IgD-negative memory B cell (primary cell): ENCODE results near the gene TASP1. TPM values are rescaled to one million over a fixed set of nuclear protein-coding genes. Genes with fewer than 3 reads are reported as not detected.
"Not testable (repeated sequence)": the region's sequence is repeated elsewhere in the genome, so short reads cannot be mapped to it uniquely, and the experiment has no call there.

Experiments used
- H3K27ac Mint-ChIP-seq, 3 donors: one replicate each; pipeline ENCODE4 v1.8.0; 2020 to 2022; ENCODE audit warnings: mild to moderate bottlenecking in 3 of 3, mixed read lengths in 3 of 3, moderate library complexity in 1 of 3
- H3K27me3 Mint-ChIP-seq: one replicate; pipeline ENCODE4 v1.8.0; 2021; ENCODE audit warnings: mixed read lengths
- H3K36me3 Mint-ChIP-seq: one replicate; pipeline ENCODE4 v1.8.0; 2020; ENCODE audit warnings: mild to moderate bottlenecking, mixed read lengths
- H3K4me1 Mint-ChIP-seq, 3 donors: one replicate each; pipeline ENCODE4 v1.8.0; 2020 to 2022; ENCODE audit warnings: mixed read lengths in 3 of 3, mild to moderate bottlenecking in 1 of 3
- H3K4me3 Mint-ChIP-seq, 4 donors: one replicate each; pipeline ENCODE4 v1.8.0; 2020 to 2022; ENCODE audit warnings: mild to moderate bottlenecking in 4 of 4, mixed read lengths in 4 of 4, moderate library complexity in 3 of 4
- H3K9me3 Mint-ChIP-seq, 3 donors: one replicate each; pipeline ENCODE4 v1.8.0; 2020 to 2021; ENCODE audit warnings: mixed read lengths in 3 of 3, mild to moderate bottlenecking in 1 of 3
- polyA plus RNA-seq: library from polyadenylated mRNA; unstranded; fragments of 300-500 nt; fragmentation: Illumina TruSeq; gene quantifications from one replicate; pipeline ENCODE4 v1.2.3, GENCODE V29; 2021

TASP1 gene
- polyA plus RNA-seq, 1 donor from 2014 or later, result 11.4 TPM

GRCh38 chr20:13515796-13516558 lies 122.8 kb downstream of the TASP1 start:
- no peaks in the 10 kb centered on the region for H3K4me1 Mint-ChIP-seq
- no peak overlapping the region for H3K4me3 Mint-ChIP-seq
- H3K27ac Mint-ChIP-seq, result no peak overlapping the region
- H3K9me3 Mint-ChIP-seq, result peaks cover 2 to 8% (median 5%) of the 10 kb centered on the region in 3 donors
- H3K27me3 Mint-ChIP-seq, result no peaks in the 10 kb centered on the region
- peaks cover 25% of the 10 kb centered on the region for H3K36me3 Mint-ChIP-seq

DNA sequence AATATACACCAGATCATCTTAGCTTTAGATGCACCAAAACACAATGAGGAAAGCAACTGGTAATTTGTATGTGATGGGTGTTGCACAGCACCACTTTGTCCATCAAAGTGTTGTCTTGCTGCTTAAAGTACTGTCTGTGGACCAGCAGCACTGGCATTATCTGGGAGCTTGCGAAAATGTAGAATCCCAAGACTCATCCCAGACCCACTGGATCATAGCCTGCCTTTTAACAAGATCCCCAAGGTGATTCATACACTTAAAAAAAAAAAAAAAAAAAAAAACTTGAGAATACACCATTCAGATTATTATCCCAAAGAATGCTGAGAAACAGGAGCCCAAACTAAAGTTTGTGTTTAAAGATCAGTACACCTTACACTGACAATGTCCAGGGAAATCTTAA lies 123.4 kb downstream of the TASP1 start:
- H3K4me1 Mint-ChIP-seq, result no peaks in the 10 kb centered on the region
- peaks cover 2 to 11% (median 5%) of the 10 kb centered on the region in 3 donors for H3K9me3 Mint-ChIP-seq
- no peak overlapping the region for H3K27ac Mint-ChIP-seq
- no peak overlapping the region for H3K4me3 Mint-ChIP-seq
- H3K27me3 Mint-ChIP-seq, result no peaks in the 10 kb centered on the region
- peaks cover 24% of the 10 kb centered on the region for H3K36me3 Mint-ChIP-seq

DNA sequence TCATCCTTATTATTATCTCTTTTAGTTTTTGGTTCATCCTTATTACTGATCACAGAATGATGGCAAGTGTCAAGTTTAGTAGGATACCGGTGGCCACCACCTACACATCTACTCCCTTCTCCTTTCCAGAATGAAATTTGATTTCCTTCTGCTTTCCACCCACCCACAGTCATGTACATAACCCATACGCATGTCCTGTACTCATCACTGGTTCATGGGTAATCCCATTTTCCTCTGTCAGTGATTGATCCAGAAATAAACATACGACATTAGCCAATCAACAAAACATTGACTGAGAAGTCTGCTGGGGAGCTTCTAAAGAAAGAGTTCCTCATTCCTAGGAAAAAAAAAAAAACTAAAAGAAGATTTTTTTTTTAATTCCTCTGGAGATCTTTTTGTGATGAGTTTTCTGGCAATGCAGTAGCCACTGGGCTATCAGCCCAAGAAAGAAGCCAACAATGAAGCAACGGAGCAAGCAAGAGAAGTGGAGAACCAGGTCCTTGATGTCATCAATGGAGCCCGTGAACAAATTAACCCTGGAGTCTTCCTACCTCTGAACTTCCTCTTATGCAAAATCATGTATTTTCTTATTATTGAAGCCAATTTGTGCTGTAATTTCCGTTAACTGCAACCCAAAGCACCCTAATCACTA lies 127.8 kb downstream of the TASP1 start:
- H3K4me3 Mint-ChIP-seq, result no peak overlapping the region
- no peak overlapping the region for H3K27ac Mint-ChIP-seq
- peaks cover 7 to 32% (median 8%) of the 10 kb centered on the region in 3 donors for H3K9me3 Mint-ChIP-seq
- H3K4me1 Mint-ChIP-seq, result peaks cover 0 to 7% (median 5%) of the 10 kb centered on the region in 3 donors
- H3K27me3 Mint-ChIP-seq, result no peaks in the 10 kb centered on the region
- peaks cover 21% of the 10 kb centered on the region for H3K36me3 Mint-ChIP-seq

DNA sequence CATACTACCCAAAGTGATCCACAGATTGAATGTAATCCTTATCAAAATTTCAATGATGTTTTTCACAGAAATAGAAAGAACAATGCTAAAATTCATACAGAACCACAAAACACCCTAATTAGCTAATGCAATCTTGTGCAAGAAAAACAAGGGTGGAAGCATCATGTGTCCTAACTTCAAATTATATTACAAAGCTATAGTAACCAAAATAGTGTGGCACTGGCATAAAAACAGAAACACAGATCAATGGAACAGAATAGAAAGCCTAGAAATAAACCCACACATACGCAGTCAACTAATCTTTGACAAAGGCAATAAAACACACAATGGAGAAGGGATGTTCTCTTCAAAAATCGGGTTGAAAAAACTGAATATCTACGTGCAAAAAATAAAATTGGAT lies 131.1 kb downstream of the TASP1 start:
- Mint-ChIP-seq H3K9me3 (peaks cover 9 to 40% (median 16%) of the 10 kb centered on the region in 3 donors), H3K27me3 (no peaks in the 10 kb centered on the region), H3K36me3 (peaks cover 23% of the 10 kb centered on the region)

DNA sequence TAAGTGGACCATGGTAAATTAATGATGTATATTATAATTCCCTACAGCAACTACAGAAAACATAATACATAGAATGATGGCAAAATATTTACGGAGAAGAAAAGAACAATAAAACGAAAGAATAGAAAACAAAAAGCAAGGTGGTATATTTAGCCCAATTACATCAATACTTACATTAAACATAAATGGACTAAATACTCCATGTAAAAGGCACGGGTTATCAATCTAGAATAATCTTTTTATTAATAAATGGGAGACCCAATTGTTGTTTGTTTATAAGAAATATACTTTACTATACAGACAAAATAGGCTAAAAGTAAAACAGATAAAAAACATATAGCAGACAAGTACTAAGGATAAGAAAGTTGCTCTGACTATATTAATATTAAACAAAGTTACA lies 137.2 kb downstream of the TASP1 start:
- Mint-ChIP-seq H3K4me3 (no peak overlapping the region), H3K27me3 (no peaks in the 10 kb centered on the region), H3K36me3 (peaks cover 47% of the 10 kb centered on the region), H3K9me3 (peaks cover 13 to 43% (median 25%) of the 10 kb centered on the region in 3 donors), H3K27ac (no peak overlapping the region), H3K4me1 (peaks cover 4 to 6% (median 4%) of the 10 kb centered on the region in 3 donors)

More for the DNA sequence above, 131.1 kb downstream of the TASP1 start:
- no peak overlapping the region for H3K27ac Mint-ChIP-seq
- H3K4me1 Mint-ChIP-seq, result peaks cover 1 to 7% (median 5%) of the 10 kb centered on the region in 3 donors
- H3K4me3 Mint-ChIP-seq, result no peak overlapping the region

DNA sequence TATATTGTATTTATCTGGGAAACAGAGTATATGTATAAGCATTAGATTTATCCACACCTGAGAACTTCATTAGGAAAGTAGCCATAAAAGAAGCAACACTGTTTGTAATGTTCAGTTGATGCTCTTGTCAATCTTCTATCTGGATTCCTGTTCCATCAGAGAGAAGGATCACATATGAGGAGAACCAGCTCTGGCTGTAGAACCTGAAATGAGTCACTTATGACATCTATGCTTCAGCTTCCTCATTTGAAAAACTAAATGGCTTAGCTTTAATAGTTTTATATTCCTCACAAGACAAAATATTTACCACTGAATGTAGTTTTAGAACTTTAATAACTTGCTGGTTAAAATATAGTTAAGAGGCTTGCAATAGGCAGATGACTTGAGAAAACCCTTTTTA lies 144.7 kb downstream of the TASP1 start:
- H3K4me3 Mint-ChIP-seq, result no peak overlapping the region
- H3K36me3 Mint-ChIP-seq, result peaks cover 14% of the 10 kb centered on the region
- no peaks in the 10 kb centered on the region for H3K27me3 Mint-ChIP-seq
- peaks cover 0 to 6% (median 4%) of the 10 kb centered on the region in 3 donors for H3K9me3 Mint-ChIP-seq
- H3K27ac Mint-ChIP-seq, result no peak overlapping the region
- H3K4me1 Mint-ChIP-seq, result peaks cover 0 to 4% (median 2%) of the 10 kb centered on the region in 3 donors

DNA sequence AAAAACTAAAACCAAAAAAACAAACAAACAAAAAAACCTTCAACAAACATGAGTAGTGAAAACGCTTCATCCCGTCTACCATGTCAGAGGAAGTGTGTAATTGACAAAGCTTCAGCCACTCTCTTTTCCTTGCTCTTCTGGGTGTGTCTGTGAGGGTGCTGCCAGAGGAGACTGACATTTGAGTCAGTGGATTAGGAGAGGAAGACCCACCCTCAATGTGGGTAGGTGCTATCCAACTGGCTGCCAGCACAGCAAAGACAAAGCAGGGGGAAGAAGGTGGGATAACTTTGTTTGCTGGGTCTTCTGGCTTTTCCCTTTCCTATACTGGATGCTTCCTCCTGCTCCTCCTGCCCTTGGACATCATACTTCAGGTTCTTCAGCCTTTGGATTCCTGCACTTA lies 145.6 kb downstream of the TASP1 start:
- Mint-ChIP-seq H3K9me3 (peaks cover 0 to 6% (median 4%) of the 10 kb centered on the region in 3 donors), H3K4me1 (peaks cover 0 to 4% (median 2%) of the 10 kb centered on the region in 3 donors), H3K27ac (no peak overlapping the region), H3K36me3 (peaks cover 12% of the 10 kb centered on the region), H3K4me3 (no peak overlapping the region), H3K27me3 (no peaks in the 10 kb centered on the region)

DNA sequence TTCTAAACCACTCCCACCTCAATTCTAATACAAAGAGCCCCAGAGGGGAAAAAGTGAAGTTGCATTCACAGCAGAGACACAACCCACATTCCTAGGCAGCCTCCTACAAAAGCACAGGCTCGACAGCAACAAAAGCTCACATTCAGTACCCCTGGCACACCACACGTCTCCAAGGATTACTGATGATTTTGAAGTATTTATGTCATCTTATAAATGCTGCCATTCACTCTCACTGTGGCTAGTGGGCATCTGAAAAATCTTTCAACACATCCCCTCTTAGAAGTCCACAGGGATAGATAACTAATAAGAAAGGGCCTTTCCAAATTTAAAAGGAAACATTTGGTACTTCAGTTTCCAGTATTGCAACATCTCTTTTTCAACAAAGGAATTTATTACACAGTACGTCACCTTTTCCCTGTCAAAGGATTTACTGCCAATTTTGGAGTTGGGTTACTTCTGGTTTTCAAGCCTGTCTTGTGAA lies 146.7 kb downstream of the TASP1 start:
- Mint-ChIP-seq H3K4me1 (peaks cover 0 to 4% (median 2%) of the 10 kb centered on the region in 3 donors), H3K4me3 (no peak overlapping the region), H3K9me3 (peaks cover 0 to 3% (median 0%) of the 10 kb centered on the region in 3 donors), H3K27ac (no peak overlapping the region), H3K27me3 (no peaks in the 10 kb centered on the region), H3K36me3 (peaks cover 7% of the 10 kb centered on the region)

GRCh38 chr20:13487202-13487601 lies 151.5 kb downstream of the TASP1 start:
- Mint-ChIP-seq H3K27me3 (no peaks in the 10 kb centered on the region), H3K4me3 (no peak overlapping the region), H3K4me1 (no peaks in the 10 kb centered on the region), H3K9me3 (peaks cover 0 to 5% (median 4%) of the 10 kb centered on the region in 3 donors), H3K27ac (no peak overlapping the region), H3K36me3 (peaks cover 15% of the 10 kb centered on the region)

GRCh38 chr20:13486694-13487093 lies 152.0 kb downstream of the TASP1 start:
- Mint-ChIP-seq H3K4me1 (no peaks in the 10 kb centered on the region), H3K27me3 (no peaks in the 10 kb centered on the region), H3K27ac (no peak overlapping the region), H3K36me3 (peaks cover 17% of the 10 kb centered on the region), H3K4me3 (no peak overlapping the region), H3K9me3 (peaks cover 4 to 6% (median 5%) of the 10 kb centered on the region in 3 donors)

DNA sequence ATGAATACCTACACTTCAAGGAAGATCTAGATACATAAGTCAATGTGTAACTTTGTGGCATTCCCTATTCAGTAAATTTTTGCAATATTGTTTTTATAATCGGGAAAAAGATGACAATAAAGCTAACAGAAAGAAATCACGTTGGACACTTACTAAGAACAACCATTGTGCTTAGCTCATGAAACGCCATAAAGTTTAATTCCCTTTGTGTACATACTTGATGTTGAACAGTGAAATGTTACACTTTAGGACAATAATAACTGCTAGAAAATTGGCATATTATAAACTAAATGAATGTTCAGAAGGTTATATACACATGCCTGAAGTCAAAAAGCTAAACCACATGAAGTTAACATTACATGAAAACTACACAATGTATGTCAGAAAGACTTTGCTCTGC lies 153.2 kb downstream of the TASP1 start:
- Mint-ChIP-seq H3K9me3 (peaks cover 5 to 14% (median 8%) of the 10 kb centered on the region in 3 donors), H3K27me3 (no peaks in the 10 kb centered on the region), H3K4me3 (no peak overlapping the region), H3K4me1 (no peaks in the 10 kb centered on the region), H3K36me3 (peaks cover 24% of the 10 kb centered on the region), H3K27ac (no peak overlapping the region)

DNA sequence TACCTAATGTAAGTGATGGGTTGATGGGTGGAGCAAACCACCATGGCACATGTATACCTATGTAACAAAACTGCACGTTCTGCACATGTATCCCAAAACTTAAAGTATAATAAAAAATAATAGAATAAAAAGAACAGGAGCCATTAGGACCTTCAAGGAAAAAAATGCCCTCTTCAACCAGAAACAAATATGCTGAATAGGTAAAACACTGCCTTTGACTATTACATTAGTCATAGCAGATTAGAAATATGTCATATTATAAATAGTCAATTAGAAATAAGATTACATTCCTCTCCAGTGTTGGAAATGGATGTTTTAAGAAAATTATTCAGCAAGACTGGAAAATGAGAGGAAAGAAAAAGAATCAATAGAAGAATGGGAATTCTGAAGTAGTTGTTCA lies 153.7 kb downstream of the TASP1 start:
- not testable (repeated sequence) for H3K27me3 Mint-ChIP-seq, H3K27ac Mint-ChIP-seq, H3K4me3 Mint-ChIP-seq, H3K4me1 Mint-ChIP-seq
- peaks cover 24% of the 10 kb centered on the region for H3K36me3 Mint-ChIP-seq
- peaks cover 5 to 14% (median 8%) of the 10 kb centered on the region in 3 donors for H3K9me3 Mint-ChIP-seq

GRCh38 chr20:13483472-13483871 lies 155.3 kb downstream of the TASP1 start:
- H3K4me3 Mint-ChIP-seq, H3K27ac Mint-ChIP-seq, H3K27me3 Mint-ChIP-seq, H3K4me1 Mint-ChIP-seq: not testable (repeated sequence)
- Mint-ChIP-seq H3K36me3 (peaks cover 24% of the 10 kb centered on the region), H3K9me3 (peaks cover 5 to 14% (median 8%) of the 10 kb centered on the region in 3 donors)

GRCh38 chr20:13478366-13478765 lies 160.4 kb downstream of the TASP1 start:
- H3K36me3 Mint-ChIP-seq, result peaks cover 21% of the 10 kb centered on the region
- H3K4me1 Mint-ChIP-seq, result no peaks in the 10 kb centered on the region
- no peak overlapping the region for H3K27ac Mint-ChIP-seq
- H3K4me3 Mint-ChIP-seq, result no peak overlapping the region
- peaks cover 3 to 17% (median 8%) of the 10 kb centered on the region in 3 donors for H3K9me3 Mint-ChIP-seq
- no peaks in the 10 kb centered on the region for H3K27me3 Mint-ChIP-seq

DNA sequence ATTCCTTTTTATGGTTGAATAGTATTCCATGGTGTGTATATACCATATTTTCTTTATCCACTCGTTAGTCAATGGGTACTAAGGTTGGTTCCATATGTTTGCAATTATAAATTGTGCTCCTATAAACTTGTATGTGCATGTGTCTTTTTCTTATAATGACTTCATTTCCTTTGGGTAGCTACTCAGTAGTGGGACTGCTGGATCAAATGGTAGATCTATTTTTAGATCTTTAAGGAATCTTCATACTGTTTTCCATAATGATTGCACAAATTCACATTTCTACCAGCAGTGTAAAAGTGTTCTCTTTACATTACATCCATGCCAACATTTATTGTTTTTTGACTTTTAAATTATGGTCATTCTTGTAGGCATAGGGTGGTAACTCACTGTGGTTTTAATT lies 164.3 kb downstream of the TASP1 start:
- Mint-ChIP-seq H3K36me3 (peaks cover 10% of the 10 kb centered on the region), H3K27ac (no peak overlapping the region), H3K4me1 (no peaks in the 10 kb centered on the region), H3K9me3 (peaks cover 2 to 5% (median 4%) of the 10 kb centered on the region in 3 donors), H3K27me3 (no peaks in the 10 kb centered on the region), H3K4me3 (no peak overlapping the region)
